K562 (cell line): ENCODE measurements around the gene TMEM204.

Experiments used
- CTCF ChIP-seq, 3 experiments: IDR thresholded peaks in 2 of 3; conservative IDR thresholded peaks in 1 of 3; 2 replicates each; pipeline ENCODE4 v1.5.1; 2011 to 2012; ENCODE audit warnings: low read length in 3 of 3, mild to moderate bottlenecking in 3 of 3, control low read depth in 2 of 3, improper control_type of control experiment in 1 of 3, inconsistent platforms in 1 of 3, low read depth in 1 of 3, mixed read lengths in 1 of 3, moderate library complexity in 1 of 3; ENCODE audit not compliant: insufficient read depth in 2 of 3
- JUND ChIP-seq, 2 experiments: IDR thresholded peaks; 2 replicates in 1 of 2; 3 replicates in 1 of 2; pipeline ENCODE4 v1.6.1; 2011; ENCODE audit warnings: borderline replicate concordance in 2 of 2, low read depth in 2 of 2, low read length in 2 of 2, improper control_type of control experiment in 1 of 2, missing biosample characterization in 1 of 2, missing genetic modification characterization in 1 of 2, missing genetic modification reagents in 1 of 2
- MTF1 ChIP-seq: fragments of 250-450 bp; sonication (Bioruptor Pico); IDR thresholded peaks from 2 replicates; pipeline ENCODE4 v1.9.0; 2021; ENCODE audit warnings: moderate library complexity, mild to moderate bottlenecking, inconsistent platforms, borderline replicate concordance
- PBX2 ChIP-seq, 2 experiments: IDR thresholded peaks in 1 of 2; conservative IDR thresholded peaks in 1 of 2; 2 replicates each; pipeline ENCODE4 v1.6.1; 2016; ENCODE audit warnings: low read depth in 2 of 2, mild to moderate bottlenecking in 1 of 2, missing compliant biosample characterization in 1 of 2, missing genetic modification characterization in 1 of 2, moderate library complexity in 1 of 2
- SIN3A ChIP-seq, 2 experiments: fragments of 150-350 bp in 1 of 2; IDR thresholded peaks; 2 replicates each; pipeline ENCODE4 v1.6.1; 2011 to 2016; ENCODE audit warnings: borderline replicate concordance in 2 of 2, low read depth in 2 of 2, low read length in 2 of 2, mild to moderate bottlenecking in 2 of 2, moderate library complexity in 2 of 2; ENCODE audit not compliant: control insufficient read depth in 1 of 2
- XRCC3 ChIP-seq: fragments of 450-650 bp; IDR thresholded peaks from 2 replicates; pipeline ENCODE4 v1.6.1; 2017; ENCODE audit warnings: mild to moderate bottlenecking, moderate library complexity
- ZBTB12 ChIP-seq: fragments of 250-450 bp; sonication (Bioruptor Pico); IDR thresholded peaks from 2 replicates; pipeline ENCODE4 v1.4.0; 2020
- ZNF551 ChIP-seq: fragments of 250-450 bp; sonication (Bioruptor Pico); IDR thresholded peaks from 2 replicates; pipeline ENCODE4 v1.5.0; 2021; ENCODE audit warnings: mild to moderate bottlenecking, moderate library complexity
- ZNF561 ChIP-seq: fragments of 450-650 bp; formaldehyde crosslinking; conservative IDR thresholded peaks from 2 replicates; pipeline ENCODE4 v1.4.0; 2020; ENCODE audit warnings: mild to moderate bottlenecking, moderate library complexity
- TF ChIP-seq, protein P1 (sequence below): fragments of 450-650 bp; IDR thresholded peaks from 2 replicates; pipeline ENCODE4 v1.6.1; 2016; ENCODE audit warnings: missing biosample characterization, missing genetic modification characterization
- TF ChIP-seq, protein P2 (sequence below): fragments of 250-450 bp; sonication (Bioruptor Pico); IDR thresholded peaks from 2 replicates; pipeline ENCODE4 v1.5.0; 2020; ENCODE audit warnings: mild to moderate bottlenecking, borderline replicate concordance

DNA sequence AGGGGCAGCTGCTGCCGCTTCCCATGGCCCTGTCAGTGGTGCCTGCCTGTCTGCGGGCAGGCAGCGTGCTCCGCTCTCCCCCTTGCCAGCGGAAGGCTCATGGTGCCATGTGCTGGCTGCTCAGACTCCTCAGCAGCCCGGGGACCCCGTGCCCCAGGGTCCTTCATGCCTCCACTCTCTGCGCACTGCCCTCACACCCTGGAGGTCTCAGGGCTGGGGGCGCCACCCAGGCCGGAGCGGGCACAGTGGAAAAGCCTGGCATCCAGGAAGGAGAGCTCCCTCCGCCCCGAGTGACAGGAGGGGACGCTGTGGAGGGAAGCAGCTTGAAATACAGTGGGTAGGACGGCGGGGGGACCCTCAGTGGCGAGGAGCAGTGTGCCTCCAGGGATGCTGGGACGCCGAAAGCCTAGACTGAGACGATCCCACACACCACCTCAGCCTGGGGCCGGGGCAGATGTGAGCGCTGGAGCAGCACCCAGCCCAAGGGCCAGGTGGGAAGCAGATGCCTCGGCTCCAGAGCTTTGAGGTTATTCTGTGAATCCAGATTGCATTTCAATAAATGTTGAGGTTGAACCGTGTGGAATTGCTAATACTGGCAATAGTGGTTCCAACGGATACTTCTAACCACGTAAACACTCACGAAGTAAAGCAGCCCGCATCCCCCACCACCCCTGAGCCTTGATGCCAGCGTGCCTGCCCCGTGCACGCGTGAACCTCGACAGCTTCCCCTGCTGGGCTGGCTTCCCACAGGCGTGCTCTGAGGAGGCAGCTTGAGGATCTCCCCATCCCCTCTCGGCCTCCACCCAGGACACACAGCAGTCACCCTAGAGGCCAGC, 6.5 kb downstream of the TMEM204 start:
- TF ChIP-seq, protein P1, sequence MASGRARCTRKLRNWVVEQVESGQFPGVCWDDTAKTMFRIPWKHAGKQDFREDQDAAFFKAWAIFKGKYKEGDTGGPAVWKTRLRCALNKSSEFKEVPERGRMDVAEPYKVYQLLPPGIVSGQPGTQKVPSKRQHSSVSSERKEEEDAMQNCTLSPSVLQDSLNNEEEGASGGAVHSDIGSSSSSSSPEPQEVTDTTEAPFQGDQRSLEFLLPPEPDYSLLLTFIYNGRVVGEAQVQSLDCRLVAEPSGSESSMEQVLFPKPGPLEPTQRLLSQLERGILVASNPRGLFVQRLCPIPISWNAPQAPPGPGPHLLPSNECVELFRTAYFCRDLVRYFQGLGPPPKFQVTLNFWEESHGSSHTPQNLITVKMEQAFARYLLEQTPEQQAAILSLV (tag) = no peak
- TF ChIP-seq ZNF561 (no peak), CTCF (IDR thresholded peaks at IDR 0.05 in 2 of 3, conservative IDR thresholded peaks at IDR 0.05 in 1 of 3; ENCODE audit: insufficient read depth in 2 of 3, low read depth in 1 of 3, low read length in 3 of 3) (no peak), SIN3A (IDR thresholded peaks at IDR 0.05; ENCODE audit: borderline replicate concordance in 2 of 2, control insufficient read depth in 1 of 2, low read depth in 2 of 2, low read length in 2 of 2) (no peak), ZNF551 (CRISPR knock-in tag) (no peak), XRCC3 (no peak), PBX2 (CRISPR knock-in tag; IDR thresholded peaks at IDR 0.05; ENCODE audit: low read depth) (no peak), PBX2 (tag; conservative IDR thresholded peaks at IDR 0.05; ENCODE audit: low read depth) (no peak), JUND (IDR thresholded peaks at IDR 0.05; ENCODE audit: borderline replicate concordance, low read depth, low read length) (no peak), JUND (tag; IDR thresholded peaks at IDR 0.05; ENCODE audit: borderline replicate concordance, low read depth, low read length) (no peak), ZBTB12 (CRISPR knock-in tag) (no peak), MTF1 (no peak)
- TF ChIP-seq, protein P2, sequence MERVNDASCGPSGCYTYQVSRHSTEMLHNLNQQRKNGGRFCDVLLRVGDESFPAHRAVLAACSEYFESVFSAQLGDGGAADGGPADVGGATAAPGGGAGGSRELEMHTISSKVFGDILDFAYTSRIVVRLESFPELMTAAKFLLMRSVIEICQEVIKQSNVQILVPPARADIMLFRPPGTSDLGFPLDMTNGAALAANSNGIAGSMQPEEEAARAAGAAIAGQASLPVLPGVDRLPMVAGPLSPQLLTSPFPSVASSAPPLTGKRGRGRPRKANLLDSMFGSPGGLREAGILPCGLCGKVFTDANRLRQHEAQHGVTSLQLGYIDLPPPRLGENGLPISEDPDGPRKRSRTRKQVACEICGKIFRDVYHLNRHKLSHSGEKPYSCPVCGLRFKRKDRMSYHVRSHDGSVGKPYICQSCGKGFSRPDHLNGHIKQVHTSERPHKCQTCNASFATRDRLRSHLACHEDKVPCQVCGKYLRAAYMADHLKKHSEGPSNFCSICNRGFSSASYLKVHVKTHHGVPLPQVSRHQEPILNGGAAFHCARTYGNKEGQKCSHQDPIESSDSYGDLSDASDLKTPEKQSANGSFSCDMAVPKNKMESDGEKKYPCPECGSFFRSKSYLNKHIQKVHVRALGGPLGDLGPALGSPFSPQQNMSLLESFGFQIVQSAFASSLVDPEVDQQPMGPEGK (CRISPR knock-in tag) = no peak
